HG02610 (cell line): ENCODE data around the gene TRIB2.

Source experiments
- ATAC-seq: cut with Tn5 transposase; IDR thresholded peaks from one replicate; pipeline ENCODE4 v1.9.1; 2021; ENCODE audit warnings: mild to moderate bottlenecking, moderate library complexity; ENCODE audit not compliant: unreplicated experiment

Gene TRIB2

GRCh38 chr2:12719400-12720277, 2.9 kb downstream of the TRIB2 start:
- ATAC-seq = no peak

- ATAC-seq = no peak
These were observed 3.5 kb downstream of the TRIB2 start for GRCh38 chr2:12720278-12720620.

- no peak for ATAC-seq
These were observed 4.1 kb downstream of the TRIB2 start for GRCh38 chr2:12720754-12721378.

- ATAC-seq = no peak
These were observed 5.1 kb downstream of the TRIB2 start for GRCh38 chr2:12721566-12722446.

GRCh38 chr2:12722447-12723316, 5.9 kb downstream of the TRIB2 start:
- ATAC-seq = no peak

- no peak for ATAC-seq
These were observed 7.2 kb downstream of the TRIB2 start for GRCh38 chr2:12723736-12724463.

GRCh38 chr2:12725233-12726187, 8.8 kb downstream of the TRIB2 start:
- no peak for ATAC-seq

GRCh38 chr2:12726271-12726670, 9.5 kb downstream of the TRIB2 start:
- no peak for ATAC-seq

- ATAC-seq = no peak
These were observed 10.3 kb downstream of the TRIB2 start for GRCh38 chr2:12727065-12727464.

GRCh38 chr2:12727641-12728040, 10.9 kb downstream of the TRIB2 start:
- ATAC-seq = no peak

GRCh38 chr2:12728221-12728777, 11.6 kb downstream of the TRIB2 start:
- peak; percentile 89 for ATAC-seq

- no peak for ATAC-seq
These were observed 13.5 kb downstream of the TRIB2 start for GRCh38 chr2:12730265-12730664.

GRCh38 chr2:12731701-12732280, 15.1 kb downstream of the TRIB2 start:
- no peak for ATAC-seq

GRCh38 chr2:12732651-12733050, 15.9 kb downstream of the TRIB2 start:
- no peak for ATAC-seq

GRCh38 chr2:12733846-12734245, 17.1 kb downstream of the TRIB2 start:
- ATAC-seq = no peak

GRCh38 chr2:12734914-12735654, 18.3 kb downstream of the TRIB2 start:
- ATAC-seq = no peak

GRCh38 chr2:12737297-12737696, 20.6 kb downstream of the TRIB2 start:
- ATAC-seq = no peak
